Measurements from ENCODE around the gene HMMR. TPM values are rescaled to one million over a fixed set of nuclear protein-coding genes. Genes with fewer than 3 reads are reported as not detected.
A peak's percentile ranks its signal among the peaks of the same experiment; 100 is the strongest.

The HMMR gene
- total and polyA plus RNA-seq, 9 of the 15 experiments (the other 6 are each of a cell fraction or from before 2014, with no cell fraction given), result 74.9 to 133 (median 90.8) TPM

- TF ChIP-seq CREB3L1 (IDR thresholded peaks at IDR 0.05; ENCODE audit: borderline replicate concordance, low read depth) (no peak), RBM25 (IDR thresholded peaks at IDR 0.05; ENCODE audit: low read depth, low read length, severe bottlenecking) (no peak), ARID1B (IDR thresholded peaks at IDR 0.05) (no peak), SP1 (CRISPR knock-in tag; IDR thresholded peaks at IDR 0.05) (no peak), IRF1 (CRISPR knock-in tag; IDR thresholded peaks at IDR 0.05; ENCODE audit: borderline replicate concordance) (no peak), PHF21A (IDR thresholded peaks at IDR 0.05; ENCODE audit: borderline replicate concordance, low read depth) (no peak), SNIP1 (IDR thresholded peaks at IDR 0.05; ENCODE audit: low read depth) (no peak), SUPT5H (IDR thresholded peaks at IDR 0.05) (peak; percentile 43; the same call in 1 of the 2 replicates), ZFX (CRISPR knock-in tag; IDR thresholded peaks at IDR 0.05) (no peak), CEBPB (tag; IDR thresholded peaks at IDR 0.05) (peak; percentile 76), BHLHE40 (IDR thresholded peaks at IDR 0.05; ENCODE audit: low read length) (no peak), HCFC1 (IDR thresholded peaks at IDR 0.05; ENCODE audit: low read depth, low read length) (no peak)
Observed at GRCh38 chr5:163448491-163448890, 11.9 kb upstream of the HMMR start (continued).

Measured in K562 (cell line).